Ovary (tissue), 9 donors: Measurements from ENCODE around the gene ENO3. TPM values are rescaled to one million over a fixed set of nuclear protein-coding genes. Genes with fewer than 3 reads are reported as not detected.

Source experiments
- DNase-seq, 5 donors: peaks; one replicate each; pipeline ENCODE4 v3.0.0-alpha.2; 2019 to 2020
- H3K27ac ChIP-seq, 2 donors: fragments of 200-600 bp; one replicate each; pipeline versions ENCODE4 v1.5.1 to v1.8.0; 2019 to 2022
- H3K27me3 ChIP-seq: fragments of 200-600 bp; one replicate; pipeline ENCODE4 v1.8.0; 2022
- H3K36me3 ChIP-seq: fragments of 200-600 bp; sonication (generic); one replicate; pipeline ENCODE4 v1.5.1; 2019
- H3K4me1 ChIP-seq: one replicate; pipeline ENCODE4 v1.8.1; 2013; ENCODE audit warnings: mild to moderate bottlenecking, moderate library complexity; ENCODE audit not compliant: insufficient read depth
- H3K4me3 ChIP-seq: fragments of 200-600 bp; sonication (generic); one replicate; pipeline ENCODE4 v1.5.1; 2017
- H3K9me3 ChIP-seq, 2 donors: fragments of 200-600 bp in 1 of 2; sonication (generic) in 1 of 2; one replicate each; pipeline versions ENCODE4 v1.5.1 to v1.8.1; 2013 to 2019; ENCODE audit warnings: mild to moderate bottlenecking in 1 of 2, moderate library complexity in 1 of 2
- EP300 ChIP-seq: sonication (generic); formaldehyde crosslinking; IDR thresholded peaks from one replicate; pipeline ENCODE4 v1.6.1; 2017; ENCODE audit warnings: antibody characterized with exemption
- POLR2A ChIP-seq: fragments of 450-650 bp; IDR thresholded peaks from one replicate; pipeline ENCODE4 v1.6.1; 2017; ENCODE audit warnings: antibody characterized with exemption, mild to moderate bottlenecking, moderate library complexity
- WGBS, 3 donors: extraction: QIAGEN DNeasy Blood & Tissue Kit in 1 of 3; methylation state at CpG; one replicate each; pipeline versions ENCODE4 v1.1.5 to v1.1.7; 2013 to 2017; 5-methylcytosine and 5-hydroxymethylcytosine counted together
- intact Hi-C, 4 donors: fragments of 100-400 bp; cut with DNase I; formaldehyde crosslinking; loops; one replicate each; pipeline versions ENCODE4 v1.11.0 to v1.15.1; 2022 to 2023
- polyA plus RNA-seq, 2 donors: library from polyadenylated mRNA; stranded (reverse); fragments of 200-250 nt in 1 of 2; fragments of 350-450 nt in 1 of 2; fragmentation: Illumina TruSeq in 1 of 2; extraction: RNeasy Lipid Tissue Mini Kit (QIAGEN cat#74804) in 1 of 2; gene quantifications; one replicate each; pipeline ENCODE4 v1.2.3, GENCODE V29; 2013 to 2014
- total RNA-seq, 7 donors: library from RNA; depleted of rRNA in 2 of 7; stranded (reverse); fragments of >200 nt in 2 of 7; fragmentation: NEBNext Ultra II Directional in 3 of 7; extraction: Animal tissue kit (Norgen Biotek cat#: 25700) in 3 of 7; gene quantifications; one replicate each; pipeline versions ENCODE4 v1.1.0 to v1.2.4, GENCODE V29; 2016 to 2023
- TF ChIP-seq, protein P1 (sequence below), 3 donors: fragments of 450-650 bp in 2 of 3; fragments of 200-600 bp in 1 of 3; IDR thresholded peaks; one replicate each; pipeline versions ENCODE4 v1.5.1 to v1.8.0; 2016 to 2022; ENCODE audit warnings: antibody characterized with exemption in 3 of 3, mild to moderate bottlenecking in 1 of 3
- donor health status: DM: no; HTN: no; CAD: no; lungs with moderate emphysema.
- donor health status: DM: no; HTN: no; CAD: no.
- donor health status: Bipolar disorder and iron deficiency.
- donor health status: DM: yes; HTN: yes; CAD: no.
- donor health status: DM: no; HTN: no; CAD: no.
- donor health status: DM: yes; HTN: yes; CAD: no.

ENO3 gene
- total and polyA plus RNA-seq, 9 donors, result 1.8 to 6.1 (median 4.1) TPM

DNA sequence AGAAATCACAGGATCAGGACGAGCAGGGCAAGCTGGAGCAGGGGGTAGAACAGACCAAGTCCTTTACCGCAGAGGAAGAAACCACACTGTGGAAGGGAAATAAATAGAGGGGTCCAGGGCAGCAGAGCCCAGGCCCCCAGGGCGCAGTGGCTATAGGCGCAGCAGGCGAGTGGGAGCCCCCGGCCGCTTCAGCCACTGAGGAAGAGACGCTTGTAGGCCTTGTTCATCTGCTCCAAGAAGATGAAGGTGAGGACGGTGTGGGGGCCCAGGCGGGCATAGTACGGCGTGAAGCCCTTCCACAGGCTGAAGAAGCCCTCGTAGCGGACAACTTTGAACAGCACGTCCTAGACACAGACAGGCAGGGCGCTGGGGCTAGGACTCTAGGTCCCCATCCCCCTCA, 13.4 kb upstream of the ENO3 start:
- Histone ChIP-seq H3K27ac (no peak overlapping the region), H3K9me3 (no peaks in the 10 kb centered on the region), H3K4me3 (no peak overlapping the region), H3K4me1 (peaks cover 14% of the 10 kb centered on the region), H3K27me3 (no peaks in the 10 kb centered on the region), H3K36me3 (no peaks in the 10 kb centered on the region)
- DNase-seq, result peak in 1 of 5 donors; percentile 16
- intact Hi-C loops, result no loop called here
- TF ChIP-seq, protein P1, sequence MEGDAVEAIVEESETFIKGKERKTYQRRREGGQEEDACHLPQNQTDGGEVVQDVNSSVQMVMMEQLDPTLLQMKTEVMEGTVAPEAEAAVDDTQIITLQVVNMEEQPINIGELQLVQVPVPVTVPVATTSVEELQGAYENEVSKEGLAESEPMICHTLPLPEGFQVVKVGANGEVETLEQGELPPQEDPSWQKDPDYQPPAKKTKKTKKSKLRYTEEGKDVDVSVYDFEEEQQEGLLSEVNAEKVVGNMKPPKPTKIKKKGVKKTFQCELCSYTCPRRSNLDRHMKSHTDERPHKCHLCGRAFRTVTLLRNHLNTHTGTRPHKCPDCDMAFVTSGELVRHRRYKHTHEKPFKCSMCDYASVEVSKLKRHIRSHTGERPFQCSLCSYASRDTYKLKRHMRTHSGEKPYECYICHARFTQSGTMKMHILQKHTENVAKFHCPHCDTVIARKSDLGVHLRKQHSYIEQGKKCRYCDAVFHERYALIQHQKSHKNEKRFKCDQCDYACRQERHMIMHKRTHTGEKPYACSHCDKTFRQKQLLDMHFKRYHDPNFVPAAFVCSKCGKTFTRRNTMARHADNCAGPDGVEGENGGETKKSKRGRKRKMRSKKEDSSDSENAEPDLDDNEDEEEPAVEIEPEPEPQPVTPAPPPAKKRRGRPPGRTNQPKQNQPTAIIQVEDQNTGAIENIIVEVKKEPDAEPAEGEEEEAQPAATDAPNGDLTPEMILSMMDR (IDR thresholded peaks at IDR 0.05), result no peak
- TF ChIP-seq POLR2A (no peak), EP300 (no peak)
- 89 to 92% (median 91%) methylated on average over 16 of the region's 16 CpGs for WGBS, 3 donors

DNA sequence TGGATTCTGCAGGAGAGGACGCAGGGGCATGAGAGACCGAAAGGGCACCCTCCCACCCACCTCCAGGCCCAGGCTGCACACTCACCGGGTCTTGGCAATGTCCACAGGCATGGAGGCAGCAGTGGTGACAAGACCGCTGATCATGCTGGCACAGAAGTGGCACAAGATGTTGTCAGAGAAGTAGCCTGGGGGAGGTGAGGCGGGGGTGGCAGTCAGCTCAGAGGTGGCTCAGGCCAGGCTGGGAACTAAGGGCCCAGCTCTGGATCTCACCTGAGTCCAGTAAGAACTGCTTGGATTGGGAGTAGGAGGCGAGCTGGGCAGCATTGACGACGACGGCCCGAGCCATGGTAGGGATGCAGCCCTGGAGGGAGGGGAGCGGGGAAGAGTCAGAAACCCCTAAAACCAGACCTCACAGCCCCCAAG, 12.8 kb upstream of the ENO3 start:
- 82 to 90% (median 89%) methylated on average over 11 of the region's 11 CpGs for WGBS, 3 donors
- H3K4me1 ChIP-seq, result peaks cover 14% of the 10 kb centered on the region
- no peaks in the 10 kb centered on the region for H3K27me3 ChIP-seq
- TF ChIP-seq EP300, result no peak
- no peak for TF ChIP-seq POLR2A
- TF ChIP-seq, protein P1 (IDR thresholded peaks at IDR 0.05), result no peak
- no peak overlapping the region for H3K27ac ChIP-seq
- no peak overlapping the region for H3K4me3 ChIP-seq
- no peaks in the 10 kb centered on the region for H3K36me3 ChIP-seq
- H3K9me3 ChIP-seq, result no peaks in the 10 kb centered on the region
- peak in 1 of 5 donors; percentile 20 for DNase-seq
- intact Hi-C loops, result no loop called here

DNA sequence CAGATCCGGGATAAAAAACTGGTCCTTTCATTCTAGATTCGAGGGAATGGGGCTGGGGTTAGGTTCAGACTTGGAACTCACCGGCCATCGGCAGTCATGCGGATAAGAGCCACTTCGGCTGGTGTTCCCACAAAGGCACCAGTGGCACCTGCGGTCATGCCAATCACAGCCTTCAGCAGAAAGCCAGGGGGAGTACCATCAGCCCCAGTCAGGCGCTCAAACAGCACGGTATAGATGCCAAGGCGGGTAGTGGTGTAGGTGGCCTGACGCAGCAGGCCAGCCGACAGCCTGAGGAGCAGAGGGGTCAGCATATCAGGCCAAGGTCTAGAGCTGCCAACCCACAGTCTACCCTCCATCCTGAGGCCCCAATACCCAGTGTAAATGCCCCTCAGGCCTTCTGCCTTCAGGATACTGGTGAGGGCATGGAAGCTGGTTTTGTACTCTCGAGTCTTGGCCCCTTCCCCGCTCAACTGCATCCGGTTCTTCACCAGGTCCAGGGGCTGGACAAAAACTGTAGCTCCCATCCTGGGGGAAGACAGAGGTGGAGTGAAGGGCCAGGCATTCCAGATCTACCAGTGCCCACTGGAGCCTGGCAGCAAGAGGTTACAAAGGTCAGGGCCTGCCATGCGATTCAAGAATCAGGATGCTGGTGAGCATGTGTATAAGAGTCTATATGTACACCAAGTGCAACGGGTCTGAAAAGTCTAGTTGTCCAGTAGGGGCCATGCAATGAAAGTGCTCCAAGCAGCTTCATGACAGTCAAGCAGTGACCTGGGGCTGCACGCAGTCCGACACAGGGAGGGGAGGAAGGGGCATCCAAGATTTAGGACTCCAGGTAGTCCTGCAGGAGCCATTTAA, 12.0 kb upstream of the ENO3 start:
- no peaks in the 10 kb centered on the region for H3K27me3 ChIP-seq
- H3K4me3 ChIP-seq, result peak overlapping the region; percentile 88
- no peaks in the 10 kb centered on the region for H3K36me3 ChIP-seq
- peak overlapping the region in 1 of 2 donors; percentile 93 for H3K27ac ChIP-seq
- intact Hi-C loops, result no loop called here
- TF ChIP-seq, protein P1 (IDR thresholded peaks at IDR 0.05), result no peak
- no peak for TF ChIP-seq EP300
- no peak for TF ChIP-seq POLR2A
- peak in 1 of 5 donors; percentile 23 for DNase-seq
- 51 to 57% (median 56%) methylated on average over 19 of the region's 19 CpGs for WGBS, 3 donors
- H3K9me3 ChIP-seq, result no peaks in the 10 kb centered on the region
- H3K4me1 ChIP-seq, result peaks cover 14% of the 10 kb centered on the region

DNA sequence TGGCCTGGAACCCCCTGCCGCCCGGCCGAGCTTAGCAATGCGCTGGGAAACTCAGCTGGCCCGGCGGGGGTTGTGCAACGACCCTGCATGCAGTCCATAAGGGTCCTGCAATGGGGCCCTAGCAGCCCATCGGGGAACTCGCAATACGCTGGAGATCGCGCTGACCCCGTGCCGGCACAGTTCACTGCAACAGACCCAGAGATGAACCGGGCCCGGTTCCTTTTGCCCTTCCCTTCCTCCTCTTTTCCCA, 11.4 kb upstream of the ENO3 start:
- Histone ChIP-seq H3K4me3 (peak overlapping the region; percentile 88), H3K27me3 (no peaks in the 10 kb centered on the region), H3K9me3 (no peaks in the 10 kb centered on the region), H3K27ac (peak overlapping the region in 1 of 2 donors; percentile 93), H3K4me1 (peaks cover 12% of the 10 kb centered on the region), H3K36me3 (no peaks in the 10 kb centered on the region)
- WGBS, 3 donors, result 0% methylated on average over 12 to 16 of the region's 16 CpGs
- peak in 2 of 5 donors; percentile 29 to 49 for DNase-seq
- TF ChIP-seq, protein P1 (IDR thresholded peaks at IDR 0.05), result no peak
- TF ChIP-seq EP300, result no peak
- TF ChIP-seq POLR2A, result no peak
- intact Hi-C loops, result no loop called here
